ENCODE results near the gene RPL14. TPM values are rescaled to one million over a fixed set of nuclear protein-coding genes. Genes with fewer than 3 reads are reported as not detected.

The RPL14 gene
- 1,139 TPM for polyA plus RNA-seq (2013, experiment 1 of 4)
- polyA plus RNA-seq (2013, experiment 2 of 4), result 991 TPM
- 1,146 TPM for polyA plus RNA-seq (2013, experiment 3 of 4)
- polyA plus RNA-seq (2013, experiment 4 of 4), result 1,323 TPM

DNA sequence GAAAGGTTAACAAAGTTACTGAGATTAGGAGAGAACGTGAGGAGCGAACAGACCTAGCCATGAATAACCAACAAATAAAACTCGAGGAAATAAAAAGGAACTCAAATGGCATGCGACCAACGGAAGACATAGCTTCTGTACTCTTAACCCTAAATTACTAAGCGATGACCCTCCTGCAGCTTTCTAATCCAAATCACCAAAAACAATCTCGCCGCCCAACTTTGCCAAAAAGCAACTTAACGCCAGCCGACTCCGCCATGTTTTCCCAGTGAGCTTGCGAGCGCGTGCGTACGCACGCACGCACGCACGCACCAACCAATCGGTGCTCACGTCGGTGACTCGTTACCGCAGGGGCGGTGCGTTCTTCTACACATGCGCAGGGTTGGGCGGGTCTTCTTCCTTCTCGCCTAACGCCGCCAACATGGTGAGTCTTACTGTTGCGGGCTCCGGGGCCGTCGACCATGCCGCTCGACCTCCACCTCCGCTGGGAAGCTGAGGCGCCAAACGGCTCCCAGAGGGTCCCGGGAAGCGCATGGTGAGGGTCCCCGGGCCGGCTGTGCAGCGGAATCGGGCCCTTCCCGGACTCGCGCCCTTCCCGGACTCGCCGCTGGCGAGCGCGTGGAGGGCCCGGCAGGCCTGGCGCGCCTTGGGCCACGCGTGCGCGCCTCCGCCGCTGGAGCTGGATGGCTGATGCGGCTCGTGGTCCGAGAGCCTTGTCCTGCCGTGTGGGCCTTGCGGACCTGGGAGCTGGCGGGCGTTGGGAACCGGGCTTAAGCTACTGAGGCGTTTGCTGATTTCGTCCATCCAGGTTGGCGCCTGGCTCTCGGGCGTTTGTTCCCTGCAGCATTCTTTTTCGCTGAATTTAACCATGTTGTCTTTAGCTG is at the start of gene RPL14:
Gene RPL14 (plus strand): TSS at position 400 of the 884 bp plus-strand sequence. CDS start 133 bp downstream, at position 533.
- H3K9me3 ChIP-seq (ENCODE audit: control insufficient read depth, low read length), result no peaks in the 10 kb centered on the region
- no peaks in the 10 kb centered on the region for H3K27me3 ChIP-seq (ENCODE audit: control insufficient read depth, insufficient read depth, low read length, poor library complexity, severe bottlenecking)
- H3K36me3 ChIP-seq (ENCODE audit: control insufficient read depth, insufficient read depth, low read length), result peaks cover 23% of the 10 kb centered on the region
- peaks cover 16% of the 10 kb centered on the region for H3K4me1 ChIP-seq (ENCODE audit: control insufficient read depth, insufficient read depth, low read length)
- WGBS, 2 experiments, result 0 to 1% methylated on average over 79 of the region's 79 CpGs
- no peak within 1 kb of the TSS for H3K27ac ChIP-seq (ENCODE audit: insufficient read depth, low read depth, low read length, poor library complexity, severe bottlenecking)
- peak within 1 kb of the TSS; percentile 90 for H3K4me3 ChIP-seq (ENCODE audit: insufficient read depth, low read depth, low read length)

GRCh38 chr3:40407611-40408010 is 49.5 kb upstream of the RPL14 start:
- 89 to 92% methylated on average over 3 of the region's 3 CpGs for WGBS, 2 experiments
- no peaks in the 10 kb centered on the region for H3K4me1 ChIP-seq (ENCODE audit: control insufficient read depth, insufficient read depth, low read length)
- no peak overlapping the region for H3K4me3 ChIP-seq (ENCODE audit: insufficient read depth, low read depth, low read length)
- no peak overlapping the region for H3K27ac ChIP-seq (ENCODE audit: insufficient read depth, low read depth, low read length, poor library complexity, severe bottlenecking)
- no peaks in the 10 kb centered on the region for H3K27me3 ChIP-seq (ENCODE audit: control insufficient read depth, insufficient read depth, low read length, poor library complexity, severe bottlenecking)
- no peaks in the 10 kb centered on the region for H3K36me3 ChIP-seq (ENCODE audit: control insufficient read depth, insufficient read depth, low read length)
- H3K9me3 ChIP-seq (ENCODE audit: control insufficient read depth, low read length), result no peaks in the 10 kb centered on the region

- 100% methylated on average over 1 of the region's 1 CpG for WGBS, 2 experiments
- Histone ChIP-seq H3K9me3 (ENCODE audit: control insufficient read depth, low read length) (no peaks in the 10 kb centered on the region), H3K27ac (ENCODE audit: insufficient read depth, low read depth, low read length, poor library complexity, severe bottlenecking) (no peak overlapping the region), H3K4me1 (ENCODE audit: control insufficient read depth, insufficient read depth, low read length) (no peaks in the 10 kb centered on the region), H3K4me3 (ENCODE audit: insufficient read depth, low read depth, low read length) (no peak overlapping the region), H3K36me3 (ENCODE audit: control insufficient read depth, insufficient read depth, low read length) (no peaks in the 10 kb centered on the region), H3K27me3 (ENCODE audit: control insufficient read depth, insufficient read depth, low read length, poor library complexity, severe bottlenecking) (peaks cover 3% of the 10 kb centered on the region)
Measured at GRCh38 chr3:40414270-40414669, 42.9 kb upstream of the RPL14 start.

GRCh38 chr3:40417845-40418543 is 39.1 kb upstream of the RPL14 start:
- Histone ChIP-seq H3K4me3 (ENCODE audit: insufficient read depth, low read depth, low read length) (no peak overlapping the region), H3K4me1 (ENCODE audit: control insufficient read depth, insufficient read depth, low read length) (no peaks in the 10 kb centered on the region), H3K9me3 (ENCODE audit: control insufficient read depth, low read length) (no peaks in the 10 kb centered on the region), H3K36me3 (ENCODE audit: control insufficient read depth, insufficient read depth, low read length) (no peaks in the 10 kb centered on the region), H3K27me3 (ENCODE audit: control insufficient read depth, insufficient read depth, low read length, poor library complexity, severe bottlenecking) (peaks cover 3% of the 10 kb centered on the region), H3K27ac (ENCODE audit: insufficient read depth, low read depth, low read length, poor library complexity, severe bottlenecking) (no peak overlapping the region)
- 100% methylated on average over 1 of the region's 2 CpGs; no CpG with 5 or more reads in 1 of the 2 experiments for WGBS, 2 experiments

DNA sequence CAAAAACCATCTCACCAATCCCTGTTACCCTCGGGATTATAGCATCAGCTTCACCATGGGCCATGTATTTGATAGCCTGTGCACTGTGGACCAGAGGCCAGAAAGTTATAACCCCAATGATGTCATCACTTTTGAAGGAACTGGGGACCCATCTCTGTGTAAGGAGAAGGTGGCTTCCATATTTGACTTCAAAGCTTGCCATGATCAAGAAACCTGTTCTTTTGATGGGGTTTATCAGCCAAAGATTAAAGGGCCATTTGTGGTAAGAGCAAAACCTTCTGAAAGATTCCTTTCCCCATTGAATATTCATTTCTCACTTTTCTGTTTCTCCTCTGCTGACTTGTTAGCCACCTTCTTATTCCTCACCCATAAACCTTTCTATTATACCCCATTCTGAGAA is 34.3 kb upstream of the RPL14 start:
- 81 to 87% methylated on average over 1 of the region's 1 CpG for WGBS, 2 experiments
- no peaks in the 10 kb centered on the region for H3K9me3 ChIP-seq (ENCODE audit: control insufficient read depth, low read length)
- H3K4me1 ChIP-seq (ENCODE audit: control insufficient read depth, insufficient read depth, low read length), result no peaks in the 10 kb centered on the region
- no peak overlapping the region for H3K4me3 ChIP-seq (ENCODE audit: insufficient read depth, low read depth, low read length)
- H3K36me3 ChIP-seq (ENCODE audit: control insufficient read depth, insufficient read depth, low read length), result no peaks in the 10 kb centered on the region
- no peak overlapping the region for H3K27ac ChIP-seq (ENCODE audit: insufficient read depth, low read depth, low read length, poor library complexity, severe bottlenecking)
- no peaks in the 10 kb centered on the region for H3K27me3 ChIP-seq (ENCODE audit: control insufficient read depth, insufficient read depth, low read length, poor library complexity, severe bottlenecking)

- H3K36me3 ChIP-seq (ENCODE audit: control insufficient read depth, insufficient read depth, low read length), result no peaks in the 10 kb centered on the region
- no peak overlapping the region for H3K4me3 ChIP-seq (ENCODE audit: insufficient read depth, low read depth, low read length)
- WGBS, 2 experiments, result 89 to 91% methylated on average over 8 of the region's 8 CpGs
- no peaks in the 10 kb centered on the region for H3K27me3 ChIP-seq (ENCODE audit: control insufficient read depth, insufficient read depth, low read length, poor library complexity, severe bottlenecking)
- no peaks in the 10 kb centered on the region for H3K4me1 ChIP-seq (ENCODE audit: control insufficient read depth, insufficient read depth, low read length)
- H3K9me3 ChIP-seq (ENCODE audit: control insufficient read depth, low read length), result no peaks in the 10 kb centered on the region
- no peak overlapping the region for H3K27ac ChIP-seq (ENCODE audit: insufficient read depth, low read depth, low read length, poor library complexity, severe bottlenecking)
Measured at GRCh38 chr3:40427045-40427669, 30.0 kb upstream of the RPL14 start.

GRCh38 chr3:40432793-40433192 is 24.3 kb upstream of the RPL14 start:
- Histone ChIP-seq H3K4me1 (ENCODE audit: control insufficient read depth, insufficient read depth, low read length) (no peaks in the 10 kb centered on the region), H3K27me3 (ENCODE audit: control insufficient read depth, insufficient read depth, low read length, poor library complexity, severe bottlenecking) (no peaks in the 10 kb centered on the region), H3K27ac (ENCODE audit: insufficient read depth, low read depth, low read length, poor library complexity, severe bottlenecking) (no peak overlapping the region), H3K36me3 (ENCODE audit: control insufficient read depth, insufficient read depth, low read length) (no peaks in the 10 kb centered on the region), H3K4me3 (ENCODE audit: insufficient read depth, low read depth, low read length) (no peak overlapping the region), H3K9me3 (ENCODE audit: control insufficient read depth, low read length) (no peaks in the 10 kb centered on the region)
- 93 to 100% methylated on average over 2 of the region's 2 CpGs for WGBS, 2 experiments

- H3K4me3 ChIP-seq (ENCODE audit: insufficient read depth, low read depth, low read length), result no peak overlapping the region
- H3K4me1 ChIP-seq (ENCODE audit: control insufficient read depth, insufficient read depth, low read length), result no peaks in the 10 kb centered on the region
- no peaks in the 10 kb centered on the region for H3K27me3 ChIP-seq (ENCODE audit: control insufficient read depth, insufficient read depth, low read length, poor library complexity, severe bottlenecking)
- H3K27ac ChIP-seq (ENCODE audit: insufficient read depth, low read depth, low read length, poor library complexity, severe bottlenecking), result no peak overlapping the region
- no peaks in the 10 kb centered on the region for H3K36me3 ChIP-seq (ENCODE audit: control insufficient read depth, insufficient read depth, low read length)
- H3K9me3 ChIP-seq (ENCODE audit: control insufficient read depth, low read length), result no peaks in the 10 kb centered on the region
- WGBS, 2 experiments, result 67 to 69% methylated on average over 4 to 5 of the region's 5 CpGs
Measured at GRCh38 chr3:40437889-40438288, 19.2 kb upstream of the RPL14 start.

- H3K4me1 ChIP-seq (ENCODE audit: control insufficient read depth, insufficient read depth, low read length), result no peaks in the 10 kb centered on the region
- no peak overlapping the region for H3K4me3 ChIP-seq (ENCODE audit: insufficient read depth, low read depth, low read length)
- no peaks in the 10 kb centered on the region for H3K36me3 ChIP-seq (ENCODE audit: control insufficient read depth, insufficient read depth, low read length)
- WGBS, 2 experiments, result 93 to 97% methylated on average over 9 of the region's 9 CpGs
- H3K27me3 ChIP-seq (ENCODE audit: control insufficient read depth, insufficient read depth, low read length, poor library complexity, severe bottlenecking), result no peaks in the 10 kb centered on the region
- no peak overlapping the region for H3K27ac ChIP-seq (ENCODE audit: insufficient read depth, low read depth, low read length, poor library complexity, severe bottlenecking)
- no peaks in the 10 kb centered on the region for H3K9me3 ChIP-seq (ENCODE audit: control insufficient read depth, low read length)
Measured at GRCh38 chr3:40445062-40445461, 12.1 kb upstream of the RPL14 start.

DNA sequence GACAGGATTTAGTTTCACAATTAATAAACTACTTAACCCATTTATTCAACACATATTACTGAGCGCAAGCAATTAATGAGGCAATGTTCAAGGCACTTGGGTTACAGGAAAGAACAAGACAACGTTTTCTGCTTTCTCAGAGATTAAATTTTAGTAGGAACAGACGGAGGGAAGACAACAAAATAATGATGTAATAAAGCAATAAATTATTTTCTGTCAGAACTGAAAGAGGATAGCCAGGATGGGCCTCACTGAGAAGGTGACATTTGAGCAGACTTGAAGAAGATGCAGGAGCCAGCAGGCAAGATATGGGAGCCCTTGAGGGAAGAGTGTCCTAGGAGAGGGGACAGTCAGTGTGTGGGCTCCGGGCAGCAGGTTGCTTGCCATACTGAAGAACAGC is 11.3 kb upstream of the RPL14 start:
- Histone ChIP-seq H3K27ac (ENCODE audit: insufficient read depth, low read depth, low read length, poor library complexity, severe bottlenecking) (no peak overlapping the region), H3K27me3 (ENCODE audit: control insufficient read depth, insufficient read depth, low read length, poor library complexity, severe bottlenecking) (no peaks in the 10 kb centered on the region), H3K4me3 (ENCODE audit: insufficient read depth, low read depth, low read length) (no peak overlapping the region), H3K9me3 (ENCODE audit: control insufficient read depth, low read length) (no peaks in the 10 kb centered on the region), H3K4me1 (ENCODE audit: control insufficient read depth, insufficient read depth, low read length) (no peaks in the 10 kb centered on the region), H3K36me3 (ENCODE audit: control insufficient read depth, insufficient read depth, low read length) (no peaks in the 10 kb centered on the region)
- 82 to 90% methylated on average over 4 of the region's 4 CpGs for WGBS, 2 experiments

All from ectodermal cell (in vitro differentiated cells).